NCI-H2081 treated with DMSO at 0.1 percent for 48 hours (cell line): ENCODE data around the gene EXOSC5.

Experiments
- DNase-seq: peaks from one replicate; lab custom pipeline; 2025; lab: John Stamatoyannopoulos, UW

EXOSC5 gene

DNA sequence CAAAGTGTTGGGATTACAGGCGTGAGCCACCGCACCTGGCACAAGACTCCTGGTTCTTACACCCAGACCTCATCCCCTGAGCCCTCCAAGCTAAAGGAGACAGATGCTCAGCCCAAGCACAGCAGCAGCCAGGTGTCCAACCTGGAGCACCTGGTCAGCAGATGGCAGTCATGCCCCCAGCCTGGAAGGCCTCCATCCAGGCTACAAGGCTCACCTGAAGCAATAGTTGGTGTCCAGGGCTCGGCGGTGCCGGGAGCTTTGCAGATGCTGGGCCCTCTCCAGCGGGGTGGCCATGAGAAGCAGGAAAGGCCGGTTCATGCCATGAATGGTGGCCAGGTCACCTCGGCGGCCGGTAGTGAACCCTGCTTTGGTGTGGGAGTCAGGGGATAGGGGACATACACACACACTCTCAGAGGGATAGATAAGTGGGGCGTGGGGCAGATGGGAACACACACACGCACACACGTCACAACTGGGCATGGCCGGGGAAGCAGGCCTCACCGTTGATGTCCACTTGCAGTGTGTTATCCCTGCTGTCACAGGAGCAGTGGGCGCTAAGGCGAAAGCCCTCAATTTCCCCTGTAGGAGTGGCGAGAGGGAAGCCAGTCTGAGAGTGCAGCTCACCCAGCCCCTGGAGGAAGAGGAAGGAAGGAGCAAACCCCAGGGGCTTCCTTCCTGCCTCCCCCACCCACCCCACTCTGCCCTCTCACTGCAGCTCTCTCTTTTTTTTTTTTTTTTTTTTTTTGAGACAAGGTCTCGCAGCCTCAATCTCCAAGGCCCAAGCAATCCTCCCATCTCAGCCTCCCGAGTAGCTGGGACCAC is 55.3 kb downstream of the EXOSC5 start:
- no peak for DNase-seq

DNA sequence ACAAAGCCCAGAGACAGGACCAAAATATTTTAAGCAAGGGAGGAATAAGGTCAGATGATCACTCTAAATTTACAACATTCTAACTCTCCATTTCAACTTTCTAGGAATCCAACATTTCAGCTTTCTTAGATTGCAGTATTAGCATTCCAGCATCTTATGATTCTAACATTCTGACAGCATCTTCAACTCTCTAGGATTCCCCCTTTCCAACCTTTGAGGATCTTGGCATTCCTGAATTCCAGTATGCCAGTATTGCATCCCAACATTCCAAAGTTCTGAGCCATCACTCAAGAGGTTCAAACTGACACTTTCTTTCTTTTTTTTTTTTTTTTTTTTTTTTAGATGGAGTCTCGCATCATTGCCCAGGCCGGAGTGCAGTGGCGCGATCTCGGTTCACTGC is 57.2 kb downstream of the EXOSC5 start:
- no peak for DNase-seq
